PFSK-1 (cell line): ENCODE measurements around the gene MEMO1.

ENCODE experiments used
- FOXP2 ChIP-seq: optimal IDR thresholded peaks from 2 replicates; pipeline ENCODE3; 2011; ENCODE audit warnings: borderline replicate concordance, control low read depth, inconsistent platforms; ENCODE audit not compliant: insufficient read depth; ENCODE audit errors: extremely low read length, extremely low read depth
- POLR2AphosphoS5 ChIP-seq: IDR thresholded peaks from 2 replicates; pipeline ENCODE4 v1.6.1; 2012; ENCODE audit warnings: low read depth, mild to moderate bottlenecking, control low read depth, low read length, moderate library complexity
- REST ChIP-seq, 2 experiments: IDR thresholded peaks; 2 replicates each; pipeline versions ENCODE4 v1.6.1 to v1.8.0; 2011 to 2012; ENCODE audit warnings: low read depth in 2 of 2, low read length in 2 of 2, control low read depth in 1 of 2, inconsistent platforms in 1 of 2, mild to moderate bottlenecking in 1 of 2, moderate library complexity in 1 of 2; ENCODE audit not compliant: insufficient read depth in 1 of 2
- SIN3A ChIP-seq: IDR thresholded peaks from 2 replicates; pipeline ENCODE4 v1.6.1; 2012; ENCODE audit warnings: mild to moderate bottlenecking, low read length, moderate library complexity, borderline replicate concordance; ENCODE audit not compliant: insufficient read depth
- TAF1 ChIP-seq: IDR thresholded peaks from 2 replicates; pipeline ENCODE4 v1.6.1; 2012; ENCODE audit warnings: low read length, control low read depth, borderline replicate concordance; ENCODE audit not compliant: insufficient read depth

MEMO1 gene

GRCh38 chr2:31983762-31984467, 26.9 kb downstream of the MEMO1 start:
- TF ChIP-seq FOXP2, result no peak
- no peak for TF ChIP-seq REST (IDR thresholded peaks at IDR 0.05; ENCODE audit: insufficient read depth in 1 of 2, low read depth in 2 of 2, low read length in 2 of 2)
- no peak for TF ChIP-seq POLR2AphosphoS5
- no peak for TF ChIP-seq TAF1
- TF ChIP-seq SIN3A, result no peak

GRCh38 chr2:31980674-31981356, 30.0 kb downstream of the MEMO1 start:
- TF ChIP-seq TAF1, result no peak
- TF ChIP-seq FOXP2, result no peak
- no peak for TF ChIP-seq SIN3A
- TF ChIP-seq REST (IDR thresholded peaks at IDR 0.05; ENCODE audit: insufficient read depth in 1 of 2, low read depth in 2 of 2, low read length in 2 of 2), result no peak
- no peak for TF ChIP-seq POLR2AphosphoS5

- TF ChIP-seq POLR2AphosphoS5 (no peak), REST (IDR thresholded peaks at IDR 0.05; ENCODE audit: insufficient read depth in 1 of 2, low read depth in 2 of 2, low read length in 2 of 2) (no peak), FOXP2 (no peak), SIN3A (no peak), TAF1 (no peak)
Observed at GRCh38 chr2:31979956-31980355, 30.9 kb downstream of the MEMO1 start.

GRCh38 chr2:31979018-31979417, 31.8 kb downstream of the MEMO1 start:
- TF ChIP-seq FOXP2 (no peak), SIN3A (no peak), TAF1 (no peak)

- TF ChIP-seq FOXP2, result no peak
- no peak for TF ChIP-seq TAF1
- TF ChIP-seq REST (IDR thresholded peaks at IDR 0.05; ENCODE audit: insufficient read depth in 1 of 2, low read depth in 2 of 2, low read length in 2 of 2), result no peak
- TF ChIP-seq POLR2AphosphoS5, result no peak
- TF ChIP-seq SIN3A, result no peak
Observed at GRCh38 chr2:31978436-31978835, 32.4 kb downstream of the MEMO1 start.
